HCT116 (cell line): ENCODE data around the gene LEMD1. TPM values are rescaled to one million over a fixed set of nuclear protein-coding genes. Genes with fewer than 3 reads are reported as not detected.

Experiments
- ATAC-seq: fragments of 200-7000 bp; cut with Tn5 transposase; 2 replicates; pipeline ENCODE4 v1.9.1; 2020; ENCODE audit warnings: mild to moderate bottlenecking, moderate library complexity
- BruUV-seq: library from RNA; stranded (reverse); fragments of 400-500 nt; replicated peaks from 2 replicates; lab custom pipeline; 2021; lab: Mats Ljungman, UMichigan
- CTCF ChIA-PET: fragments of 300-600 bp; sonication (Branson Sonifier 250); formaldehyde crosslinking; loops from one replicate; lab custom pipeline; 2021; ENCODE audit warnings: antibody characterized with exemption; lab: Charles Lee
- POLR2A ChIA-PET: fragments of 300-600, 350-600 bp; sonication (Branson Sonifier 250); formaldehyde crosslinking; loops from one replicate; lab custom pipeline; 2021; ENCODE audit warnings: antibody characterized with exemption; lab: Charles Lee
- RAD21 ChIA-PET, 2 experiments: fragments of 300-600 bp; sonication (Branson Sonifier 250); formaldehyde crosslinking; loops; one replicate each; lab custom pipeline; 2023; ENCODE audit warnings: low total read pairs in 2 of 2; ENCODE audit not compliant: uncharacterized antibody in 2 of 2, unreplicated experiment in 2 of 2, low non-redundant PET in 1 of 2; lab: Charles Lee
- DNase-seq: peaks from one replicate; pipeline ENCODE4 v3.0.0-alpha.2; 2010; ENCODE audit warnings: low read depth, low spot score
- H2AFZ ChIP-seq: fragments of 200-600 bp; shearing (Covaris generic), sonication (generic); 2 replicates; pipeline ENCODE4 v1.6.1; 2017; ENCODE audit warnings: low read depth, mixed run types, mixed read lengths, antibody characterized with exemption, low read length; ENCODE audit not compliant: poor library complexity, severe bottlenecking
- H3K27ac ChIP-seq: 2 replicates; pipeline ENCODE4 v1.5.1; 2012; ENCODE audit warnings: low read depth, low read length
- H3K27me3 ChIP-seq: fragments of 200-600 bp; sonication (generic); 2 replicates; pipeline ENCODE4 v1.6.1; 2016; ENCODE audit warnings: mixed run types, low read length, mixed read lengths; ENCODE audit not compliant: insufficient read depth
- H3K36me3 ChIP-seq, 2 experiments: fragments of 200-500 bp in 1 of 2; fragments of 200-600 bp in 1 of 2; sonication (Bioruptor generic) in 1 of 2; sonication (generic) in 1 of 2; 2 replicates each; pipeline versions ENCODE4 v1.5.1 to v1.6.1; 2014 to 2016; ENCODE audit warnings: low read length in 2 of 2, inconsistent platforms in 1 of 2, mixed read lengths in 1 of 2, mixed run types in 1 of 2; ENCODE audit not compliant: insufficient read depth in 2 of 2, control insufficient read depth in 1 of 2
- H3K4me1 ChIP-seq, 2 experiments: fragments of 200-600 bp in 1 of 2; sonication (generic) in 1 of 2; 2 replicates each; pipeline versions ENCODE4 v1.5.1 to v1.6.1; 2012 to 2017; ENCODE audit warnings: low read length in 2 of 2, inconsistent platforms in 1 of 2, mild to moderate bottlenecking in 1 of 2, mixed read lengths in 1 of 2, mixed run types in 1 of 2, moderate library complexity in 1 of 2; ENCODE audit not compliant: insufficient read depth in 2 of 2, control insufficient read depth in 1 of 2
- H3K4me2 ChIP-seq: fragments of 200-600 bp; sonication (generic); 2 replicates; pipeline ENCODE4 v1.6.1; 2017; ENCODE audit warnings: mixed run types, low read length, mixed read lengths
- H3K4me3 ChIP-seq, 2 experiments: fragments of 200-600 bp in 1 of 2; sonication (generic) in 1 of 2; replicated peaks in 1 of 2; 2 replicates each; pipeline ENCODE4 v1.5.1; 2011 to 2016; ENCODE audit warnings: low read length in 2 of 2, control low read depth in 1 of 2, low read depth in 1 of 2, mild to moderate bottlenecking in 1 of 2, mixed read lengths in 1 of 2, mixed run types in 1 of 2
- H3K79me2 ChIP-seq: fragments of 200-600 bp; sonication (generic); 2 replicates; pipeline ENCODE4 v1.6.1; 2017; ENCODE audit warnings: mild to moderate bottlenecking, mixed run types, low read length, moderate library complexity, mixed read lengths; ENCODE audit not compliant: insufficient read depth
- H3K9ac ChIP-seq: fragments of 200-600 bp; sonication (generic); 2 replicates; pipeline ENCODE4 v1.6.1; 2016; ENCODE audit warnings: low read length, mixed read lengths
- H3K9me2 ChIP-seq: fragments of 200-600 bp; sonication (generic), shearing (Covaris generic); 2 replicates; pipeline ENCODE4 v1.6.1; 2017; ENCODE audit warnings: mixed run types, mild to moderate bottlenecking, moderate library complexity; ENCODE audit not compliant: insufficient read depth
- H3K9me3 ChIP-seq, 2 experiments: fragments of 200-500 bp in 1 of 2; fragments of 200-600 bp in 1 of 2; sonication (Bioruptor generic) in 1 of 2; sonication (generic) in 1 of 2; 2 replicates each; pipeline ENCODE4 v1.6.1; 2014 to 2017; ENCODE audit warnings: low read length in 2 of 2, mixed read lengths in 2 of 2, inconsistent platforms in 1 of 2, low read depth in 1 of 2, mild to moderate bottlenecking in 1 of 2, mixed run types in 1 of 2, moderate library complexity in 1 of 2; ENCODE audit not compliant: control insufficient read depth in 1 of 2, insufficient read depth in 1 of 2
- H4K20me1 ChIP-seq: fragments of 200-600 bp; sonication (generic), shearing (Covaris generic); 2 replicates; pipeline ENCODE4 v1.6.1; 2017; ENCODE audit warnings: mixed run types, mild to moderate bottlenecking, moderate library complexity; ENCODE audit not compliant: insufficient read depth
- ELF1 ChIP-seq: IDR thresholded peaks from 2 replicates; pipeline ENCODE4 v1.6.1; 2012; ENCODE audit warnings: low read depth, borderline replicate concordance
- JUND ChIP-seq: IDR thresholded peaks from 2 replicates; pipeline ENCODE4 v1.6.1; 2012
- MAX ChIP-seq: IDR thresholded peaks from 2 replicates; pipeline ENCODE4 v1.6.1; 2012
- POLR2A ChIP-seq: IDR thresholded peaks from 2 replicates; pipeline ENCODE4 v1.7.0; 2011; ENCODE audit warnings: borderline replicate concordance; ENCODE audit not compliant: insufficient read depth, insufficient read length; ENCODE audit errors: extremely low read depth
- POLR2AphosphoS5 ChIP-seq: IDR thresholded peaks from 2 replicates; pipeline ENCODE4 v1.6.1; 2011; ENCODE audit warnings: mild to moderate bottlenecking, low read depth, low read length, moderate library complexity
- RAD21 ChIP-seq: IDR thresholded peaks from 2 replicates; pipeline ENCODE4 v1.6.1; 2012; ENCODE audit warnings: low read depth, mild to moderate bottlenecking
- SRF ChIP-seq: IDR thresholded peaks from 2 replicates; pipeline ENCODE4 v1.6.1; 2012; ENCODE audit warnings: low read depth
- ZFX ChIP-seq: fragments of 450-650 bp; IDR thresholded peaks from 2 replicates; pipeline ENCODE4 v1.6.1; 2017
- intact Hi-C: fragments of 100-400 bp; cut with micrococcal nuclease; formaldehyde crosslinking; loops from 2 replicates; pipeline ENCODE4 v1.10.0; 2022
- total RNA-seq: library from RNA; stranded (reverse); gene quantifications from one replicate; pipeline ENCODE4 v1.2.1, GENCODE V29; 2021; ENCODE audit not compliant: unreplicated experiment
- TF ChIP-seq, protein P1 (sequence below): IDR thresholded peaks from 2 replicates; pipeline ENCODE4 v1.6.1; 2012; ENCODE audit warnings: low read depth
- TF ChIP-seq, protein P2 (sequence below): IDR thresholded peaks from 2 replicates; pipeline ENCODE4 v1.6.1; 2011; ENCODE audit warnings: mild to moderate bottlenecking, low read length, moderate library complexity; ENCODE audit not compliant: insufficient replicate concordance; ENCODE audit errors: extremely low read depth
- TF ChIP-seq, protein P3 (sequence below): IDR thresholded peaks from 2 replicates; pipeline ENCODE4 v1.6.1; 2012

The LEMD1 gene
- total RNA-seq, 1 experiment from 2014 or later = 11.9 TPM

GRCh38 chr1:205353191-205353590 lies 68.7 kb downstream of the LEMD1 start:
- CTCF ChIA-PET = interaction anchor here (0.8 to 3.1 kb wide), 6 partner anchors 16 to 170 kb away, joined by 4 to 49 read pairs (median 12); no protein-coding TSS in a partner anchor
- no peak for DNase-seq
- H3K27ac ChIP-seq = no peak overlapping the region
- H3K79me2 ChIP-seq = no peaks in the 10 kb centered on the region
- H3K4me1 ChIP-seq = peaks cover 2 to 28% of the 10 kb centered on the region in 2 experiments; a peak in 3 of 4 replicates
- intact Hi-C loops = no loop called here
- no peak overlapping the region for H3K4me3 ChIP-seq
- no peaks in the 10 kb centered on the region for H3K9me3 ChIP-seq
- no peak for ATAC-seq
- H3K9me2 ChIP-seq = no peaks in the 10 kb centered on the region
- no TSS peak for BruUV-seq
- H3K4me2 ChIP-seq = no peak overlapping the region
- TF ChIP-seq RAD21 (no peak), ELF1 (no peak), POLR2AphosphoS5 (no peak), POLR2A (no peak), JUND (no peak), SRF (no peak), ZFX (no peak), MAX (no peak)
- TF ChIP-seq, protein P1, sequence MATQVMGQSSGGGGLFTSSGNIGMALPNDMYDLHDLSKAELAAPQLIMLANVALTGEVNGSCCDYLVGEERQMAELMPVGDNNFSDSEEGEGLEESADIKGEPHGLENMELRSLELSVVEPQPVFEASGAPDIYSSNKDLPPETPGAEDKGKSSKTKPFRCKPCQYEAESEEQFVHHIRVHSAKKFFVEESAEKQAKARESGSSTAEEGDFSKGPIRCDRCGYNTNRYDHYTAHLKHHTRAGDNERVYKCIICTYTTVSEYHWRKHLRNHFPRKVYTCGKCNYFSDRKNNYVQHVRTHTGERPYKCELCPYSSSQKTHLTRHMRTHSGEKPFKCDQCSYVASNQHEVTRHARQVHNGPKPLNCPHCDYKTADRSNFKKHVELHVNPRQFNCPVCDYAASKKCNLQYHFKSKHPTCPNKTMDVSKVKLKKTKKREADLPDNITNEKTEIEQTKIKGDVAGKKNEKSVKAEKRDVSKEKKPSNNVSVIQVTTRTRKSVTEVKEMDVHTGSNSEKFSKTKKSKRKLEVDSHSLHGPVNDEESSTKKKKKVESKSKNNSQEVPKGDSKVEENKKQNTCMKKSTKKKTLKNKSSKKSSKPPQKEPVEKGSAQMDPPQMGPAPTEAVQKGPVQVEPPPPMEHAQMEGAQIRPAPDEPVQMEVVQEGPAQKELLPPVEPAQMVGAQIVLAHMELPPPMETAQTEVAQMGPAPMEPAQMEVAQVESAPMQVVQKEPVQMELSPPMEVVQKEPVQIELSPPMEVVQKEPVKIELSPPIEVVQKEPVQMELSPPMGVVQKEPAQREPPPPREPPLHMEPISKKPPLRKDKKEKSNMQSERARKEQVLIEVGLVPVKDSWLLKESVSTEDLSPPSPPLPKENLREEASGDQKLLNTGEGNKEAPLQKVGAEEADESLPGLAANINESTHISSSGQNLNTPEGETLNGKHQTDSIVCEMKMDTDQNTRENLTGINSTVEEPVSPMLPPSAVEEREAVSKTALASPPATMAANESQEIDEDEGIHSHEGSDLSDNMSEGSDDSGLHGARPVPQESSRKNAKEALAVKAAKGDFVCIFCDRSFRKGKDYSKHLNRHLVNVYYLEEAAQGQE = no peak
- TF ChIP-seq, protein P2, sequence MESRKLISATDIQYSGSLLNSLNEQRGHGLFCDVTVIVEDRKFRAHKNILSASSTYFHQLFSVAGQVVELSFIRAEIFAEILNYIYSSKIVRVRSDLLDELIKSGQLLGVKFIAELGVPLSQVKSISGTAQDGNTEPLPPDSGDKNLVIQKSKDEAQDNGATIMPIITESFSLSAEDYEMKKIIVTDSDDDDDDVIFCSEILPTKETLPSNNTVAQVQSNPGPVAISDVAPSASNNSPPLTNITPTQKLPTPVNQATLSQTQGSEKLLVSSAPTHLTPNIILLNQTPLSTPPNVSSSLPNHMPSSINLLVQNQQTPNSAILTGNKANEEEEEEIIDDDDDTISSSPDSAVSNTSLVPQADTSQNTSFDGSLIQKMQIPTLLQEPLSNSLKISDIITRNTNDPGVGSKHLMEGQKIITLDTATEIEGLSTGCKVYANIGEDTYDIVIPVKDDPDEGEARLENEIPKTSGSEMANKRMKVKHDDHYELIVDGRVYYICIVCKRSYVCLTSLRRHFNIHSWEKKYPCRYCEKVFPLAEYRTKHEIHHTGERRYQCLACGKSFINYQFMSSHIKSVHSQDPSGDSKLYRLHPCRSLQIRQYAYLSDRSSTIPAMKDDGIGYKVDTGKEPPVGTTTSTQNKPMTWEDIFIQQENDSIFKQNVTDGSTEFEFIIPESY = no peak
- TF ChIP-seq, protein P3, sequence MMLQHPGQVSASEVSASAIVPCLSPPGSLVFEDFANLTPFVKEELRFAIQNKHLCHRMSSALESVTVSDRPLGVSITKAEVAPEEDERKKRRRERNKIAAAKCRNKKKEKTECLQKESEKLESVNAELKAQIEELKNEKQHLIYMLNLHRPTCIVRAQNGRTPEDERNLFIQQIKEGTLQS = no peak
- H2AFZ ChIP-seq = no peak overlapping the region
- no peaks in the 10 kb centered on the region for H3K36me3 ChIP-seq
- H3K27me3 ChIP-seq = no peaks in the 10 kb centered on the region
- no peak overlapping the region for H3K9ac ChIP-seq
- H4K20me1 ChIP-seq = no peaks in the 10 kb centered on the region
- POLR2A ChIA-PET = no interaction called here
- RAD21 ChIA-PET = interaction anchor here in 1 of 2 experiments (2.0 kb wide), 1 partner anchor 132 kb away, joined by 10 read pairs; no protein-coding TSS in a partner anchor
